ENCODE measurements around the gene ZNF500. TPM values are rescaled to one million over a fixed set of nuclear protein-coding genes. Genes with fewer than 3 reads are reported as not detected.

The ZNF500 gene
- total RNA-seq, 2 donors from 2014 or later: 10.2 to 12.2 TPM

DNA sequence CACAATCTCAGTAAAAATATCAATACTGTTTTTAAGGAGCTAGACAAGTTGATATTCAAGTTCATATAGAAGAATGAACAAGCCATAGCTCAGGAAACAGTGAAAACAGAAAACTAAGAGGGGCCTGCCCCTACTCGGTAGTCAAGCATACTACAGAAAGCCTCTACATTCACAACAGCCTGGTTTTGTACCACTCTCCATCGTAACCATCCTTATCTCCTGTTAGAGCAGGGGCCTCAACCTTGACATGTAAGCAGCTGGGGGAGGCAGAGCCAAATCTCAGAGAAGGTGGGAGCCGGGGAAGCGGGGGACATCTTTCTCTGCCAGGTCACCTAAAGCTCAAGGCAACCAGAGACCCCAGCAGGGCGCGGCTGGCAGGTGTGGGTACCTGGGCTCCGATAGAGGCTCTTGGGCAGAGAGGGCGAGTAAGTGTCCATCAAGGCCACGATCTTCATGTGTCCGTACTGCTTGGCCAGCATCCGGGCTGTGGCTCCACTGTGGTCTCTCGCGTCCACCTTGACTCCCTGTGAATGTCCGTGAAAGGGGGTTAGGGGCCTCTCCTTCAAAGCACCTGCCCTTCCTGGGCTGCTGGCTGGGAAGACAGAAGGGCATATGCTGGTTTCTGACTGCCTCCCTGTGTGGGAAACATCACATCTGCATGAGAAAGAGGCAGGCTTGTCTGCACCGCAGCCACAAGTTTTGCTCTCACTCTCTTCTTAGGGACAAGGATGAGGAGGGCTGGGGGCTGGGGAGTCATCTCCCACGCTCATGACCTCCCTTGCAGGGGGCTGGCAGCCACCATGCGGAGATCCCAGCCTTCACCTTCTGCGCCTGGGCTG, 53.1 kb downstream of the ZNF500 start:
- H3K27ac Mint-ChIP-seq: no peak overlapping the region
- DNase-seq (ENCODE audit: low spot score in 2 of 2): no peak
- no peaks in the 10 kb centered on the region for H3K9me3 Mint-ChIP-seq
- ATAC-seq: no peak
- H3K36me3 Mint-ChIP-seq: no peaks in the 10 kb centered on the region

DNA sequence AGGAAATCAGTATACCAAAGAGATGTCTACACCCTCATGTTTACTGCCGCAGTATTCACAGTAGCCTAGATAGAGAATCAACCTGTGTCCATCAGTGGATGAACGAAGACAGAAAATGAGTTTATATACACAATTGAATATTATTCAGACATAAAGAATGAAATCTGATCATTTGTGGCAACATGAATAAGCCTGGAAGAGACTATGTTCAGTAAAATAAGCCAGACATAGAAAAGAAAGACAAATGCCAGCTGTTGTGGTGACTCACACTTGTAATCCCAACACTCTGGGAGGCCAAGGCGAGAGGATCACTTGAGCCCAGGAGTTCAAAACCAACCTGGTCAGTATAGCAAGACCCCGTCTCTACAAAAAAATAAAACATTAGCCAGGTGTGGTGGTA, 57.5 kb downstream of the ZNF500 start:
- DNase-seq (ENCODE audit: low spot score in 2 of 2): no peak
- Mint-ChIP-seq H3K9me3 (no peaks in the 10 kb centered on the region), H3K36me3 (peaks cover 0 to 7% of the 10 kb centered on the region in 2 donors), H3K27ac (peak overlapping the region in 1 of 2 donors; percentile 55)
- ATAC-seq: no peak

DNA sequence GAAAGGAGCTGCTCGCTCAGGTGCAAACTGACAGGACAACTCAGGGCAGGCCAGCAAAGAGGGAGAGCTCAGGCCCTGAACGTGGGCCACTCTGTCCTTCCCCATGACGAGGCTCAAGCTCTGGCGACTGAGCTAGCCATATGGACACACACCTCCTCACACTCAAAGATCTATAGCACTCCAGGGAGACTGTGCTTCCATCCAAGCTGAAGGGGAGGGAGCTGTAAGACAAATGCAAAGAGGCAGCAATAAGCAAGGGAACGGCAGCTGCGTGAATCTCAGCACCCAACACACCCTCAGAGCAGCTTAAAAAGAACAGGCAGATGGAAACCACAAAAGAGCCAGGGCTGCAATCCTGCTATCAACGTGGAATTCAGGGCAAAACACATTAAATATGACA, 60.1 kb downstream of the ZNF500 start:
- ATAC-seq (no peak), DNase-seq (ENCODE audit: low spot score in 2 of 2) (no peak)
- Mint-ChIP-seq H3K36me3 (peaks cover 0 to 7% of the 10 kb centered on the region in 2 donors), H3K27ac (peak overlapping the region in 1 of 2 donors; percentile 62), H3K9me3 (no peaks in the 10 kb centered on the region)

DNA sequence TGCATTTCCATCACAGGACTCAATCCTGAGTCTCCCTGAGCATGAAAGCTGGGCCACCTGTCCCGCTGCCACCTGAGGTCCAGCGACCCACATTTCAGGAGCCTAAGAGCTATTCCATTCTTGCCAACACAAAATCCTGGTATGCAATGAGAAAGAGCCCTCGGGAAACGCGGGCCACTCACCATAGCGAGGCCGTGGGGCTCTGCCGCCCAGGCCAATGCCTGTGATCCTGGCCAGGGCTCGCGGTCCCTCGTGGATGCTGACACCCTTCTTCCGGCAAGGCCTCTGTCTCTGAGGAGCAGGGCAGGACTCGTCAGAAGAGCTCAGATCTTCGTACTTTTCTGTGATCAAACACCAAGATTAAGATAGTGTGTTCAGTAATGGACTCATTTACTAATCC, 62.0 kb downstream of the ZNF500 start:
- Mint-ChIP-seq H3K36me3 (peaks cover 0 to 7% of the 10 kb centered on the region in 2 donors), H3K27ac (peak overlapping the region in 1 of 2 donors; percentile 75), H3K9me3 (no peaks in the 10 kb centered on the region)
- DNase-seq (ENCODE audit: low spot score in 2 of 2) (no peak), ATAC-seq (no peak)

DNA sequence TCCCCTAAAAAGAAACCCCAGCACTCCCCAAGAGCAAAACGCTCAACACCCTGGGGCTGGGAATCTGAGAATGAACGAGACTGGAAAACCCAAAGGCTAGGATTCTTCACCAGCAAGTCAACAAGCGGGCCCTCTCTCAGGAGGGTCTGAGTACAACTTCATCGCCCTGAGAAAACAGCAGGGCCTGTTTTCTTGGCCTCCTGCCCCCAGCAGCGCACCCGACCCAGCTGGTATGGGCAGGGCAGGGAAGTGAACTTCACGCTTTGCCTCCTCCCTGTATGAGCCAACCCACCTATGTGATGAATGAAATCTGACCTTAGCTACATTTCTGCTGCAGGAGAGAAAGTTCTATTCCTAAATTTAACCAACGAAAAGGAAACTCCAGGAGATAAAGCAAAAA, 62.5 kb downstream of the ZNF500 start:
- ATAC-seq: no peak
- peak overlapping the region in 1 of 2 donors; percentile 82 for H3K27ac Mint-ChIP-seq
- no peaks in the 10 kb centered on the region for H3K9me3 Mint-ChIP-seq
- peaks cover 0 to 7% of the 10 kb centered on the region in 2 donors for H3K36me3 Mint-ChIP-seq
- DNase-seq (ENCODE audit: low spot score in 2 of 2): no peak

DNA sequence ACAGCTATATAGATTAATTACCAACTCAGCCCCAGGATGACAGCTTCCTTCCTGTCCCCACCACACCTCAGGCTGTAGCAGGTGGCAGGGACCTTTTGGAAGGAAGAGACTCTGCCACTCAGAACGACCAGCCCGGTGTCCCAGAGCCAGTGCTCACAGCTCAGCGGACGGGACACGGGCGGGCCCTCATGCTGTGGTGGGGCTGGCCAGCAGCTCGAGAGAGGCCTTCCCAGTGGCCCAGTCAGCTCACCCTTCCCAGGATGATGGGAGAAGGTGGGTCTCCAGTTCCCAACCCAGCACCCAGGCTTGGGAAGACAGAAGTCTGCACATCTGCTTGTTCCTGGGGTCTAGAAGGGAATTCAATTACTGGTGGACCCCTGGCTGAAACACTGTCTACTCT, 63.1 kb downstream of the ZNF500 start:
- DNase-seq (ENCODE audit: low spot score in 2 of 2) (no peak), ATAC-seq (no peak)
- Mint-ChIP-seq H3K27ac (peak overlapping the region; percentile 23 to 82), H3K9me3 (no peaks in the 10 kb centered on the region), H3K36me3 (peaks cover 0 to 7% of the 10 kb centered on the region in 2 donors)

DNA sequence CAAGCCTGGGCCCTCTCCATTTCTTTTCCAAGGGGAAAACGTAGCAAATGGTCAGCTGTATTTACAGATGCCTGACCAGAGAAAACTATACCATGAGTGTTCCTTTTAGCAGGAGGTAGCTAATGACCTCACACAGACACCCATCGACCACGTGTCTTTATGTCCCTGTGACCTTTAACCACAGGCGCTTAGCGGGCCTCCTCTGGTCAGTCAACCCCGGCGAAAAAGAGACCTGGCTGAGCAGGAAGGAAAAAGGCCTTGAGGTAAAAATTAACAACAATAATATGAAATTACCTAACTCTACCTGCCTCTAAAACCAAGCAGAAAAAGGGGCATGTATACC, 64.5 kb downstream of the ZNF500 start:
- DNase-seq (ENCODE audit: low spot score in 2 of 2): no peak
- ATAC-seq: no peak
- H3K27ac Mint-ChIP-seq: peak overlapping the region; percentile 13 to 41
- peaks cover 0 to 7% of the 10 kb centered on the region in 2 donors for H3K36me3 Mint-ChIP-seq
- no peaks in the 10 kb centered on the region for H3K9me3 Mint-ChIP-seq

DNA sequence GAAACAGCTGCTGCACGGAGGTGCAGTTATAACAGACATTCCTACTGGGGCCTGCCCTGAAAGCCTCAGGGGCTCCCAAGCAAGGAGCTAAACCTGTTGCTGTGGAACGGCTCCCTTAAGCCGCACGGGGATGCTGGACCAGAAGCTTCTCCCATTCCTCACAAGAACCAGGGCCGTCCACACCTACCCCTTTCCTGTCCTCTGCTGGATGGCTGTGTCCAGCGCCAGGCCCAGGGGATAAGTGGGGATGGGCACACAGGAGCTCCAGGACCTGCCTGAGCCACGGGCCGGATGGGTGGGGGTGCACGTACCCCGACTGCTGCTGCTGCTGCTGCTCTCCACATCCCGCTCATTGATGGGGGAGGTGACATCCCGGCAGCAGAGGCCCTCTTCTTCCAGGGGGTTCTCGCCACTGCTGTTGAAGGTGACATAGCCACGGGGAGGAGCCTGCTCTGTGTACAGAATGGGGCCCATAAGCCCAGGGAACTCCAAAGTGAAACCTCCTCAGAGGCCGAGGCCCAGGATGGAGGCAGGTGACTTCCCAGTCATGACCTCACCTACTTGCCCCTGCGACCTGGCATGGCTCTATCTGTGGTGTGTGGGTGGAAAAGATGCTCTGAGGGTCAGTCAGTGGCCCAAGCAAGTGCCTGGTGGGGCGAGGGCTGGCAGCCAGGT, 65.0 kb downstream of the ZNF500 start:
- H3K9me3 Mint-ChIP-seq: no peaks in the 10 kb centered on the region
- peaks cover 0 to 6% of the 10 kb centered on the region in 2 donors for H3K36me3 Mint-ChIP-seq
- no peak for ATAC-seq
- H3K27ac Mint-ChIP-seq: peak overlapping the region; percentile 13 to 41
- DNase-seq (ENCODE audit: low spot score in 2 of 2): no peak

DNA sequence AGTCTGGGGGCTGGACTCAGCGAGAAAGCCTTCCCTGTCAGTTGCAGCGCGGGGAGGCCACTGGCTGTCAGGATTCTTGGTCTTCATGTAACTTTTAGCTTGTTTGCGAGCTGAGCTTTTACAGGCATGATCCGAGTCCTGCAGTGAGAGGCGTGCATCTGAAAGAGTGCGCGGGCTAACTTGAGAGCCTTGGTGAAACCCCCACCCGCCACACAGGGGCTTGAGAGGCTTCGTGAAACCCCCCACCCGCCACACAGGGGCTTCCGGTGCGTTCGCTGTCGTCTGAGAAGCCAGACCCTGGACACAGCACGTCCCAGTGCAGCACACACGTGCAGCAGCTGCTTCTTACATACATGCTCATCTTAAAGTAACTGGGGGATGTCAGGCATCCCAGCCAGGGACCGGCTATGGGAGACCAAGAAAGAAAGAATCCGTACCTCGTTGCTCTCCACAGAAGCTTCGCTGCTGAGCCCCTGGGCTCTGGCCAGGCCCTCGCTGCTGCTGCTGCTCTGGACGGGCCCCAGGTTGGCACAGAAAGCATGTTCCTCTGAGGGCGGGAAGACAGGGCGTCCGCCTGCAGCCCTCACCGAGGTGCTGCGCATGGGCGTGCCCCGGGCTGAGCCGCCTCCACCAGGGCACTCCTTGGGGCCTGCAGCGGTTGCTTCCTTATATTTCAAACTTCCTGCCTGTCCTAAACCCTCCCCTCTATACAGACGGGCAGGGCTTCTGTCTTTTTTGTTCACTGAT, 65.8 kb downstream of the ZNF500 start:
- DNase-seq (ENCODE audit: low spot score in 2 of 2): no peak
- no peaks in the 10 kb centered on the region for H3K9me3 Mint-ChIP-seq
- H3K36me3 Mint-ChIP-seq: no peaks in the 10 kb centered on the region
- peak overlapping the region in 1 of 2 donors; percentile 41 for H3K27ac Mint-ChIP-seq
- no peak for ATAC-seq

DNA sequence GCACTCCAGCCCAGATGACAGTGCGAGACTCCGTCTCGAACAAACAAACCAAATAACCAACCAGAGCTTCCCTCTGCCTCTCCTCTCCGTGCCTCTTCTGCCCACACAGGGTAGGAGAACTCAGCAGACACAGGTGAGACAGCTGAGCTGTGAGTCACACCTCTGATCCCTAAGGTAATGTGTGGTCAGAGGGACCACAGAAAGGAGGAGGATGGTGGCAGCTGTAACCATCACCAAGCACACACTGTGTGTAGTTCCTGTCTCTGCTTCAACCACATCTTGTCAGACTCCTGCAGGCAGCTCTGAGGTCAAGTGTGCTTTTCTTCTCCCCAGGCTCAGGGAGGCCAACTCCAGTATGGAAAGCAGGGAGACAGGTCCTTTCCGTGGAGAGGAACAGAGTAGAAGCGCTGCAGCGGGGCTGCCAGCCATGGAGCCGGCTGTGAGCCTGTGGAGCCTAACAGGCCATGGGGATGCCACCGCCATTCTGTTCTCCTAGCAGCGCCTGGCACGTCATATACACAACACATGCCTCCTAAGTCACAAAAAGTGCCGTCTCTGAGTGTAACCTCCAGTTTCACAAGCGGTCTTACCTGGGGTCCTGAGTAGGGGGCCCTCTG, 66.5 kb downstream of the ZNF500 start:
- ATAC-seq (peak; percentile 85 to 90), DNase-seq (ENCODE audit: low spot score in 2 of 2) (peak; percentile 31 to 54)
- H3K36me3 Mint-ChIP-seq: no peaks in the 10 kb centered on the region
- peak overlapping the region; percentile 14 to 76 for H3K27ac Mint-ChIP-seq
- H3K9me3 Mint-ChIP-seq: no peaks in the 10 kb centered on the region

DNA sequence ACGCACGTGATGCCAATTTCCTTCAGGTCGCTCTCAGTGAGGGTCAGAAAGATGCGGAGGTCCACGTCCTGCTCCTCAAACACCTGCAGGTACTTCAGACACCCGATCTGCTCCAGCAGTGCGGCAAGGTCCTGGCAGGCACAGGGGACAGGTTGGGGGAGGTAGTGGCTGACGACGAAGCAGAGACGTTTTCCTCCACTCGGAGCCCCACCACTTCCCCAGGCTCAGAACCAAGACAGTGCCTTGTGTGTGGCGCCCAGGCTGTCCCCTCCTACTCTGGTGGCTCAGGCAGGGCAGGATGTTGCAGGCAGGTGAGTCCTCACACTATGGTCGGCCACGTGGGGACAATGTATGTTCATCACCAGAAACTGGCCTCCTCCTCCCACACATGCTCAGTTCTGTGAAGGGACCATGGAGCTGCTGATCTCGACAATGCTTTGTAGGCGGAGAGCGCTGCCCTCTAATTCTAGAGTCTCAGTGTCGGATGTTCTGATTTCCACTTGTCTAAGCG, 67.9 kb downstream of the ZNF500 start:
- ATAC-seq: no peak
- H3K36me3 Mint-ChIP-seq: no peaks in the 10 kb centered on the region

DNA sequence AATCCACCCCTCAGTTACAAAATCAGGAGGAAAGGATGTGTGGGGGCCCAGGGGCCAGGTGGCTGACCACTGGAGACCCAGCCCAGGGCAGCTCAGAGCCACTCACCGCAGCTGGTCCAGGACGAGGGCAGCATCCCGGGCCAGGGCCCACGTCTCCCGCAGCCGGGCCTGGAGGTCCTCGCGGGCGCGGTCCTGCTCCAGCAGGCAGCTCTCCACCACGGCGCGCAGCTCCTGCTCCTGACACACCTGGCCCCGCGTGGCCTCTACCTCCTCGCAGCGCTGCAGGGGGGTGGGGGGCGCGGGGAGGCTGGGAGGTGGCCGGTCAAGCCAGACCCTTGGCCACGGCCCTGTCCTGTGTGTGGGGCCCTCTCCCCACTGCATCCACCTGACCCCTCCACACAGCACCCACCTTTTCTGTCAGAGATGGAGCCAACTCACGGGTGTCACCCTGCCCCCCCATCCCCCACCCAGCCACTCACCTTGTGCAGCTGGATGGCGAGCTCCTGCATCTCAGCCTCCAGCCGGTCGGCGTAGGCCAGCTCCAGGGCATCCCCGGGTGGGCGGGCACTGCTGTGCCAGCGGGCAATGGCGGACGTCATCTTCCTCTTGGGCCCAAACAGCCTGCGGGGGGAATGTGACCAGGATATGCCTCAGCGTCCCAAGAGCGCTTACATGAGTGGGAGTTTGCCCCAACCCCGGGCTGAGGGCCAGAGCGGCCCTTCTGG, 68.5 kb downstream of the ZNF500 start:
- no peaks in the 10 kb centered on the region for H3K36me3 Mint-ChIP-seq
- ATAC-seq (no peak), DNase-seq (ENCODE audit: low spot score in 2 of 2) (no peak)
- no peaks in the 10 kb centered on the region for H3K9me3 Mint-ChIP-seq
- H3K27ac Mint-ChIP-seq: peak overlapping the region in 1 of 2 donors; percentile 77

More for the DNA sequence above, 67.9 kb downstream of the ZNF500 start:
- no peak for DNase-seq (ENCODE audit: low spot score in 2 of 2)
- Mint-ChIP-seq H3K27ac (no peak overlapping the region), H3K9me3 (no peaks in the 10 kb centered on the region)

Other genes starting within 250 kb of the ZNF500 start
- gene CDIP1, start 228.4 kb downstream of the ZNF500 start, total RNA-seq: 10 to 100 TPM; 27.5 to 32.9 TPM
- gene C16orf96, start 210.8 kb downstream of the ZNF500 start, total RNA-seq: under 1 TPM; 0.05 to 0.19 TPM
- 10 to 100 TPM; 12.5 to 33.4 TPM for gene UBALD1, start 152.3 kb downstream of the ZNF500 start, total RNA-seq
- gene MGRN1, start 142.3 kb downstream of the ZNF500 start, total RNA-seq: 10 to 100 TPM; 46.9 to 76.4 TPM
- 10 to 100 TPM; 20.7 to 42.8 TPM for gene NUDT16L1, start 73.6 kb downstream of the ZNF500 start, total RNA-seq
- 10 to 100 TPM; 19.4 to 21.5 TPM for gene ANKS3, start 32.9 kb downstream of the ZNF500 start, total RNA-seq
- gene DNAAF8, start 32.6 kb downstream of the ZNF500 start, total RNA-seq: under 1 TPM in 1 of 2 donors, not detected in 1; 0.09 TPM
- not detected for gene SEPTIN12, start 21.2 kb upstream of the ZNF500 start, total RNA-seq
- not detected for gene SMIM22, start 28.2 kb upstream of the ZNF500 start, total RNA-seq
- 10 to 100 TPM in 1 of 2 donors, 1 to 10 TPM in 1; 4.6 to 18.6 TPM for gene ROGDI, start 35.5 kb upstream of the ZNF500 start, total RNA-seq
- 10 to 100 TPM; 70.3 to 80.9 TPM for gene GLYR1, start 80.1 kb upstream of the ZNF500 start, total RNA-seq
- gene UBN1, start 80.3 kb upstream of the ZNF500 start, total RNA-seq: 10 to 100 TPM; 23.7 to 42.0 TPM
- gene PPL, start 170.0 kb upstream of the ZNF500 start, total RNA-seq: not detected
- gene SEC14L5, start 191.2 kb upstream of the ZNF500 start, total RNA-seq: 1 to 10 TPM in 1 of 2 donors, not detected in 1; 1.1 TPM

Data from activated naive CD4-positive, alpha-beta T cell treated with anti-CD3 and anti-CD28 coated beads, Interleukin-2, amount 50 U/mL, for 72 hours (primary cell).